ENCODE results near the gene PRKCE.

PRKCE gene

DNA sequence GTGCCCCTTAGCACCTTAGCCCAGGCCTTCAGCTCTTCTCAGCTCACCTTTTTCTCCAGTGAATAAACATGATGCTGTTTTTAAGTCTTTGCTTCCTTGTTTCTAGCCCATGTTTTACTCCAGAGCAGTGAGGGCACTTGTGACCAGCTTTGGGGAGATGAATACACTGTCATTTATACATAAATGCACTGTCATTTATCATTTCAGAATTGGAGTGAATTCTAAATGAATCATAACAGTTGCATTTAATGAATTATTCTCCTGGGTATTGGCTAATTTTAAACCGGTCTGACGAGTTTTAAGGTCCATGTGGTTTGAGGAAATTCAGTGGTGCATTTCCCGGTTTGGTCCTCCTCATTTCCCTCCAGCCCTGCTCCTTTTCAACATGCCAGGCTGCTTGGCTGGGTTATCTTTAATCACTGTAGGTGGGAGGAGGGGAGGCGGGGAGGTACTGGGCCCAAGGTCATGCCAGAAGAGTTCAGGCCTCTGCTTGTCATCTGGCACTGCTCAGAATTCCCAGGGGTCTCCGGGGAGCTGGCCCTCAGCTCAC lies 23.9 kb downstream of the PRKCE start:
- TF ChIP-seq, protein P1, sequence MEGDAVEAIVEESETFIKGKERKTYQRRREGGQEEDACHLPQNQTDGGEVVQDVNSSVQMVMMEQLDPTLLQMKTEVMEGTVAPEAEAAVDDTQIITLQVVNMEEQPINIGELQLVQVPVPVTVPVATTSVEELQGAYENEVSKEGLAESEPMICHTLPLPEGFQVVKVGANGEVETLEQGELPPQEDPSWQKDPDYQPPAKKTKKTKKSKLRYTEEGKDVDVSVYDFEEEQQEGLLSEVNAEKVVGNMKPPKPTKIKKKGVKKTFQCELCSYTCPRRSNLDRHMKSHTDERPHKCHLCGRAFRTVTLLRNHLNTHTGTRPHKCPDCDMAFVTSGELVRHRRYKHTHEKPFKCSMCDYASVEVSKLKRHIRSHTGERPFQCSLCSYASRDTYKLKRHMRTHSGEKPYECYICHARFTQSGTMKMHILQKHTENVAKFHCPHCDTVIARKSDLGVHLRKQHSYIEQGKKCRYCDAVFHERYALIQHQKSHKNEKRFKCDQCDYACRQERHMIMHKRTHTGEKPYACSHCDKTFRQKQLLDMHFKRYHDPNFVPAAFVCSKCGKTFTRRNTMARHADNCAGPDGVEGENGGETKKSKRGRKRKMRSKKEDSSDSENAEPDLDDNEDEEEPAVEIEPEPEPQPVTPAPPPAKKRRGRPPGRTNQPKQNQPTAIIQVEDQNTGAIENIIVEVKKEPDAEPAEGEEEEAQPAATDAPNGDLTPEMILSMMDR (IDR thresholded peaks at IDR 0.05; ENCODE audit: borderline replicate concordance, insufficient read depth, low read depth, low read length), result no peak
- H3K4me3 ChIP-seq (ENCODE audit: low read depth, low read length), result no peak overlapping the region

GRCh38 chr2:45676088-45676487 lies 24.6 kb downstream of the PRKCE start:
- H3K4me3 ChIP-seq (ENCODE audit: low read depth, low read length), result no peak overlapping the region
- TF ChIP-seq, protein P1 (IDR thresholded peaks at IDR 0.05; ENCODE audit: borderline replicate concordance, insufficient read depth, low read depth, low read length), result no peak

GRCh38 chr2:45678791-45679348 lies 27.4 kb downstream of the PRKCE start:
- TF ChIP-seq, protein P1 (IDR thresholded peaks at IDR 0.05; ENCODE audit: borderline replicate concordance, insufficient read depth, low read depth, low read length), result no peak
- H3K4me3 ChIP-seq (ENCODE audit: low read depth, low read length), result no peak overlapping the region

DNA sequence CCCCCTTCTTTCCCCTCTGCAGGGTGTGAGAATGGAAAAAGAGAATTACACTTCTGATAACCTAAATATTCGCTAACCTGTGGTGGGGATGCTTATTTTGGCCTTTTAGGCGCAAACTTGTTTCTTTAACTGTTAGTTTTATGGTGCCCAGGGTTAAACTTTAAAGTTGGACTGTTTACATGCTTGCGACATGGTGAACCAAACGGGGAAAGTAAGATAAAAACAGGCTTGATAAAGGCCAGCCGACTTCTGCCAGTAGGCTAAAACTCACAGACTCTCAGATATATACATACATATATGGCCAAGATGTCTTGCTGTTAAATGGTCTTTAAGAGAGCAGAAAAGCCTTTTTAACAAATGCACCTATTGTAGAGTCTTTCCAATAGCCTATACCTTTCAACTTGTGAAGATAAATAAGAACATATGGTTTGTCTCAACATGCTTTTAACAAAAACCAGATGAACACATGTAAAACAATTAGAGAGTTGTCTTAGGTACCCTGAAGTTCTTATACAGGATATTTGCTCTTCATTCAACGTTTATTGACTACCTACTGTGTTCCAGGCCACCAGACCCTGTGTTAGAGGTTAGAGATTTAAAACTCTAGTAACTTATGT lies 29.0 kb downstream of the PRKCE start:
- TF ChIP-seq, protein P1 (IDR thresholded peaks at IDR 0.05; ENCODE audit: borderline replicate concordance, insufficient read depth, low read depth, low read length), result no peak
- no peak overlapping the region for H3K4me3 ChIP-seq (ENCODE audit: low read depth, low read length)

- no peak overlapping the region for H3K4me3 ChIP-seq (ENCODE audit: low read depth, low read length)
- TF ChIP-seq, protein P1 (IDR thresholded peaks at IDR 0.05; ENCODE audit: borderline replicate concordance, insufficient read depth, low read depth, low read length), result no peak
Measured at GRCh38 chr2:45681675-45682074, 30.2 kb downstream of the PRKCE start.

GRCh38 chr2:45683292-45683691 lies 31.8 kb downstream of the PRKCE start:
- TF ChIP-seq, protein P1 (IDR thresholded peaks at IDR 0.05; ENCODE audit: borderline replicate concordance, insufficient read depth, low read depth, low read length), result no peak
- no peak overlapping the region for H3K4me3 ChIP-seq (ENCODE audit: low read depth, low read length)

- H3K4me3 ChIP-seq (ENCODE audit: low read depth, low read length), result no peak overlapping the region
- TF ChIP-seq, protein P1 (IDR thresholded peaks at IDR 0.05; ENCODE audit: borderline replicate concordance, insufficient read depth, low read depth, low read length), result no peak
Measured at GRCh38 chr2:45684756-45685155, 33.3 kb downstream of the PRKCE start.
